ENCODE measurements around the gene TMEM175. TPM values are rescaled to one million over a fixed set of nuclear protein-coding genes. Genes with fewer than 3 reads are reported as not detected.

TMEM175 gene
- total RNA-seq, 1 donor from 2014 or later: 56.5 TPM

DNA sequence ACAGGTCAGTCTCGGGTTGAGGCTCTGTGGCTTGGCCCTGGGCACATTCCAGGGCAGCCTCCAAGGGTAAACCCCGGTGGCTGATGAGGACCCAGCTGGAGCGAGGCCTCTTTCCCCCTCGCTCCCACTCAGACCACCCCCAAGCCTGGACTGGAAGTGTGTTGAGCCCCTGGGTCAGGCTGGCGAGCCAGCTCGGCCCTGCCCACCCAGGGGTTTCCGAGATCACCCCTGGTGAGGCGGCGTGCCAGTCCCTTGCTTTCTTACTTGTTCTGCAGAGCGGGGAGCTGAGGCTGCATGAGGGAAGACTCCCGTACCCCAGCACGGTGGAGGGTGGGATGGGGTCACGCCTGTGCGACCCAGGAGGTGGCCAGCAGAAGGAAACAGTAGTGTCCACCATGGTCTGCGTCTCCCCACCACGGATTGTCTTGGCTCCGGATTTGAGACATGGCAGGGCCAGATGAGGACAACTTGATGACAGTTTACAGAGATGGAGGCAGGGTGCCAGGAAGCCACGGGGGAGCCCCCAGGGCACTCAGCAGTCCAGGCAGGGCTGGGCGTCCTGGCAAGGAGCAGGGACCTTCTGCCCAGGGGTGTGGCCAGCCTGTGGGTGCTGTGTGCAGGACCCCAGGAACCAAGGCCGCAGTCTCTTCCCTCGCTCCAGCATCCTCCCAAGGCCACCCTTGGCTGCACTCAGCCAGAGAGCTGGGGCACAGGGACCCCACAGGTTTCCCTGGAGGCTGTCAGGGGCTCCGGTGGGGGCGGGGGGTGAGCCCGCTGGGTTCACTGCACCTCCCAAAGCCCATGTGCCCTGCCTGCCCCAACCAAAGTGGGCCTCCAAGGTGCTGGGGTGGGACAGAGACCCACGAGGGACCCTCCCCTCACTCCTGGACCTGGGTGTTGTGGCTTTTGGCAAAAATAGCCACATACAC, 72.6 kb downstream of the TMEM175 start:
- H3K27ac ChIP-seq: no peak overlapping the region
- H3K4me1 ChIP-seq: peaks cover 29% of the 10 kb centered on the region
- H3K4me3 ChIP-seq: no peak overlapping the region
- no peaks in the 10 kb centered on the region for H3K9me3 ChIP-seq
- H3K27me3 ChIP-seq: peaks cover 21% of the 10 kb centered on the region
- DNase-seq (ENCODE audit: extremely low spot score in 2 of 2): no peak
- H3K36me3 ChIP-seq: no peaks in the 10 kb centered on the region
- TF ChIP-seq POLR2AphosphoS5 (IDR thresholded peaks at IDR 0.05; ENCODE audit: insufficient read depth in 1 of 2, low read depth in 1 of 2): no peak
- no peak for TF ChIP-seq POLR2A (IDR thresholded peaks at IDR 0.05)
- TF ChIP-seq CTCF (IDR thresholded peaks at IDR 0.05): no peak
- intact Hi-C loops (cut with DNase I): no loop called here

- no peak for DNase-seq (ENCODE audit: extremely low spot score in 2 of 2)
- TF ChIP-seq POLR2AphosphoS5 (IDR thresholded peaks at IDR 0.05; ENCODE audit: insufficient read depth in 1 of 2, low read depth in 1 of 2) (no peak), CTCF (IDR thresholded peaks at IDR 0.05) (no peak), POLR2A (IDR thresholded peaks at IDR 0.05) (no peak)
- H3K9me3 ChIP-seq: no peaks in the 10 kb centered on the region
- intact Hi-C loops (cut with DNase I): no loop called here
- H3K4me1 ChIP-seq: peaks cover 39% of the 10 kb centered on the region
- no peak overlapping the region for H3K27ac ChIP-seq
- no peaks in the 10 kb centered on the region for H3K36me3 ChIP-seq
- H3K4me3 ChIP-seq: no peak overlapping the region
- peaks cover 18% of the 10 kb centered on the region for H3K27me3 ChIP-seq
Measured at GRCh38 chr4:1006856-1007255, 74.6 kb downstream of the TMEM175 start.

Other genes starting within 250 kb of the TMEM175 start
- 11.0 TPM for gene SLC49A3, start 243.3 kb upstream of the TMEM175 start, total RNA-seq
- gene PCGF3, start 226.6 kb upstream of the TMEM175 start, total RNA-seq: 64.8 TPM
- 0.98 TPM for gene CPLX1, start 106.3 kb upstream of the TMEM175 start, total RNA-seq
- gene GAK, start 144 bp upstream of the TMEM175 start, total RNA-seq: 89.1 TPM
- gene DGKQ, start 41.1 kb downstream of the TMEM175 start, total RNA-seq: 16.2 TPM
- 28.0 TPM for gene IDUA, start 54.6 kb downstream of the TMEM175 start, total RNA-seq
- 2.9 TPM for gene SLC26A1, start 60.9 kb downstream of the TMEM175 start, total RNA-seq
- 20.9 TPM for gene FGFRL1, start 79.2 kb downstream of the TMEM175 start, total RNA-seq
- gene RNF212, start 181.1 kb downstream of the TMEM175 start, total RNA-seq: 7.9 TPM
- 72.2 TPM for gene SPON2, start 240.1 kb downstream of the TMEM175 start, total RNA-seq

Data from vagina (tissue), 2 donors.